ENCODE results near the gene CNDP1. TPM values are rescaled to one million over a fixed set of nuclear protein-coding genes. Genes with fewer than 3 reads are reported as not detected.

Gene CNDP1
- polyA plus RNA-seq, 1 donor from 2014 or later: 2.1 TPM

GRCh38 chr18:74622072-74622471 lies 87.8 kb downstream of the CNDP1 start:
- no peaks in the 10 kb centered on the region for H4K20me1 ChIP-seq (ENCODE audit: insufficient read depth)
- H3K9ac ChIP-seq (ENCODE audit: low read length): no peak overlapping the region
- H2AFZ ChIP-seq (ENCODE audit: low read depth, low read length): no peak overlapping the region
- H3F3A ChIP-seq (ENCODE audit: insufficient read depth, low read length, poor library complexity, severe bottlenecking): no peaks in the 10 kb centered on the region
- H3K27ac ChIP-seq (ENCODE audit: low read length): no peak overlapping the region
- H3K36me3 ChIP-seq (ENCODE audit: insufficient read depth, low read length): no peaks in the 10 kb centered on the region
- H3K79me2 ChIP-seq (replicated peaks; ENCODE audit: insufficient read depth, low read length): no peaks in the 10 kb centered on the region
- TF ChIP-seq TAF1 (IDR thresholded peaks at IDR 0.05; ENCODE audit: low read depth) (no peak), RAD21 (conservative IDR thresholded peaks at IDR 0.05) (no peak), SMC3 (conservative IDR thresholded peaks at IDR 0.05; ENCODE audit: poor library complexity) (no peak), POLR2AphosphoS5 (IDR thresholded peaks at IDR 0.05) (no peak), REST (IDR thresholded peaks at IDR 0.05; ENCODE audit: borderline replicate concordance) (no peak), CTCF (IDR thresholded peaks at IDR 0.05; ENCODE audit: poor library complexity, severe bottlenecking) (no peak), EZH2 (IDR thresholded peaks at IDR 0.05; ENCODE audit: borderline replicate concordance, insufficient read depth, low read length, poor library complexity, severe bottlenecking) (no peak), MXI1 (conservative IDR thresholded peaks at IDR 0.05; ENCODE audit: poor library complexity, severe bottlenecking) (no peak), EP300 (conservative IDR thresholded peaks at IDR 0.05; ENCODE audit: poor library complexity, severe bottlenecking) (no peak)
- H3K9me3 ChIP-seq (ENCODE audit: low read length): no peaks in the 10 kb centered on the region
- no peaks in the 10 kb centered on the region for H3K9me2 ChIP-seq (ENCODE audit: insufficient read depth, low read length)
- H3K4me2 ChIP-seq (ENCODE audit: low read length): no peak overlapping the region
- no peak overlapping the region for H3K4me3 ChIP-seq (ENCODE audit: low read length)
- H3K27me3 ChIP-seq (ENCODE audit: insufficient read depth, low read depth, low read length): no peaks in the 10 kb centered on the region

- no peaks in the 10 kb centered on the region for H3F3A ChIP-seq (ENCODE audit: insufficient read depth, low read length, poor library complexity, severe bottlenecking)
- H3K4me2 ChIP-seq (ENCODE audit: low read length): no peak overlapping the region
- H2AFZ ChIP-seq (ENCODE audit: low read depth, low read length): no peak overlapping the region
- no peak overlapping the region for H3K27ac ChIP-seq (ENCODE audit: low read length)
- H3K9me3 ChIP-seq (ENCODE audit: low read length): no peaks in the 10 kb centered on the region
- H3K4me3 ChIP-seq (ENCODE audit: low read length): no peak overlapping the region
- H3K9me2 ChIP-seq (ENCODE audit: insufficient read depth, low read length): no peaks in the 10 kb centered on the region
- H3K9ac ChIP-seq (ENCODE audit: low read length): no peak overlapping the region
- TF ChIP-seq SMC3 (conservative IDR thresholded peaks at IDR 0.05; ENCODE audit: poor library complexity) (peak; percentile 63), REST (IDR thresholded peaks at IDR 0.05; ENCODE audit: borderline replicate concordance) (no peak), POLR2AphosphoS5 (IDR thresholded peaks at IDR 0.05) (no peak), RAD21 (conservative IDR thresholded peaks at IDR 0.05) (peak; percentile 62), CTCF (IDR thresholded peaks at IDR 0.05; ENCODE audit: poor library complexity, severe bottlenecking) (peak; percentile 61), MXI1 (conservative IDR thresholded peaks at IDR 0.05; ENCODE audit: poor library complexity, severe bottlenecking) (no peak), EZH2 (IDR thresholded peaks at IDR 0.05; ENCODE audit: borderline replicate concordance, insufficient read depth, low read length, poor library complexity, severe bottlenecking) (no peak), TAF1 (IDR thresholded peaks at IDR 0.05; ENCODE audit: low read depth) (no peak), EP300 (conservative IDR thresholded peaks at IDR 0.05; ENCODE audit: poor library complexity, severe bottlenecking) (no peak)
- no peaks in the 10 kb centered on the region for H3K36me3 ChIP-seq (ENCODE audit: insufficient read depth, low read length)
- no peaks in the 10 kb centered on the region for H3K27me3 ChIP-seq (ENCODE audit: insufficient read depth, low read depth, low read length)
- no peaks in the 10 kb centered on the region for H4K20me1 ChIP-seq (ENCODE audit: insufficient read depth)
- no peaks in the 10 kb centered on the region for H3K79me2 ChIP-seq (replicated peaks; ENCODE audit: insufficient read depth, low read length)
Observed at GRCh38 chr18:74623047-74623816, 88.9 kb downstream of the CNDP1 start.
